ENCODE data around the gene CYP21A2.
"Not testable (repeated sequence)": the region's sequence is repeated elsewhere in the genome, so short reads cannot be mapped to it uniquely, and the experiment has no call there.

The CYP21A2 gene

GRCh38 chr6:32008616-32009015, 29.6 kb upstream of the CYP21A2 start:
- not testable (repeated sequence) for H2AK5ac ChIP-seq (ENCODE audit: low read length); H3K36me3 ChIP-seq (ENCODE audit: control insufficient read depth in 1 of 2, insufficient read depth in 2 of 2, low read length in 2 of 2); H3K79me1 ChIP-seq (ENCODE audit: low read length); H3K4me2 ChIP-seq (ENCODE audit: low read length); H4K8ac ChIP-seq (ENCODE audit: low read depth, low read length); H2AFZ ChIP-seq (ENCODE audit: insufficient read depth, low read length, poor library complexity); H3K18ac ChIP-seq (ENCODE audit: low read length); H3K23ac ChIP-seq (ENCODE audit: low read length); H3K79me2 ChIP-seq (ENCODE audit: control insufficient read depth, insufficient read depth, low read length, poor library complexity); H4K12ac ChIP-seq (ENCODE audit: low read depth, low read length); H2BK5ac ChIP-seq (ENCODE audit: low read depth, low read length, poor library complexity); H2BK12ac ChIP-seq (ENCODE audit: low read length); H4K91ac ChIP-seq (ENCODE audit: low read depth, low read length); H2BK120ac ChIP-seq (ENCODE audit: insufficient read depth, low read length, poor library complexity); H3K27ac ChIP-seq (ENCODE audit: low read depth, low read length); H3K9me3 ChIP-seq (ENCODE audit: insufficient read depth, low read depth, low read length); DNase-seq; H3K4ac ChIP-seq (ENCODE audit: low read depth, low read length); H3K9ac ChIP-seq (ENCODE audit: low read length); H3K14ac ChIP-seq (ENCODE audit: low read length); H3K4me1 ChIP-seq (ENCODE audit: control insufficient read depth in 1 of 2, insufficient read depth in 2 of 2, low read length in 2 of 2); H3K4me3 ChIP-seq (ENCODE audit: low read depth, low read length); H3K27me3 ChIP-seq (ENCODE audit: insufficient read depth, low read length)
- WGBS (ENCODE audit: extremely low coverage, insufficient coverage, insufficient read length) = no CpG with 5 or more reads among the region's 12 CpGs

GRCh38 chr6:32009537-32009936, 28.7 kb upstream of the CYP21A2 start:
- H3K79me1 ChIP-seq (ENCODE audit: low read length); H3K9me3 ChIP-seq (ENCODE audit: insufficient read depth, low read depth, low read length); H4K8ac ChIP-seq (ENCODE audit: low read depth, low read length): not testable (repeated sequence)

GRCh38 chr6:32010856-32011530, 27.2 kb upstream of the CYP21A2 start:
- not testable (repeated sequence) for H3K23ac ChIP-seq (ENCODE audit: low read length); H3K36me3 ChIP-seq (ENCODE audit: control insufficient read depth in 1 of 2, insufficient read depth in 2 of 2, low read length in 2 of 2); H2AK5ac ChIP-seq (ENCODE audit: low read length); H3K79me2 ChIP-seq (ENCODE audit: control insufficient read depth, insufficient read depth, low read length, poor library complexity); H2BK5ac ChIP-seq (ENCODE audit: low read depth, low read length, poor library complexity); H3K18ac ChIP-seq (ENCODE audit: low read length); H3K27me3 ChIP-seq (ENCODE audit: insufficient read depth, low read length); H3K4me3 ChIP-seq (ENCODE audit: low read depth, low read length); H3K9me3 ChIP-seq (ENCODE audit: insufficient read depth, low read depth, low read length); H2AFZ ChIP-seq (ENCODE audit: insufficient read depth, low read length, poor library complexity); H3K4me1 ChIP-seq (ENCODE audit: control insufficient read depth in 1 of 2, insufficient read depth in 2 of 2, low read length in 2 of 2); H2BK120ac ChIP-seq (ENCODE audit: insufficient read depth, low read length, poor library complexity); H4K91ac ChIP-seq (ENCODE audit: low read depth, low read length); H4K8ac ChIP-seq (ENCODE audit: low read depth, low read length); H3K27ac ChIP-seq (ENCODE audit: low read depth, low read length); DNase-seq; H3K9ac ChIP-seq (ENCODE audit: low read length); H4K12ac ChIP-seq (ENCODE audit: low read depth, low read length); H2BK12ac ChIP-seq (ENCODE audit: low read length); H3K14ac ChIP-seq (ENCODE audit: low read length); H3K4me2 ChIP-seq (ENCODE audit: low read length); H3K4ac ChIP-seq (ENCODE audit: low read depth, low read length); H3K79me1 ChIP-seq (ENCODE audit: low read length)
- no CpG with 5 or more reads among the region's 27 CpGs for WGBS (ENCODE audit: extremely low coverage, insufficient coverage, insufficient read length)

More at GRCh38 chr6:32009537-32009936, 28.7 kb upstream of the CYP21A2 start:
- H3K79me2 ChIP-seq (ENCODE audit: control insufficient read depth, insufficient read depth, low read length, poor library complexity); H4K12ac ChIP-seq (ENCODE audit: low read depth, low read length); H3K14ac ChIP-seq (ENCODE audit: low read length); H2BK120ac ChIP-seq (ENCODE audit: insufficient read depth, low read length, poor library complexity); H3K27ac ChIP-seq (ENCODE audit: low read depth, low read length); H3K4ac ChIP-seq (ENCODE audit: low read depth, low read length); H3K9ac ChIP-seq (ENCODE audit: low read length); H4K91ac ChIP-seq (ENCODE audit: low read depth, low read length); H3K4me3 ChIP-seq (ENCODE audit: low read depth, low read length); H3K27me3 ChIP-seq (ENCODE audit: insufficient read depth, low read length); H2AK5ac ChIP-seq (ENCODE audit: low read length); H3K23ac ChIP-seq (ENCODE audit: low read length); DNase-seq; H3K18ac ChIP-seq (ENCODE audit: low read length); H2AFZ ChIP-seq (ENCODE audit: insufficient read depth, low read length, poor library complexity); H3K4me2 ChIP-seq (ENCODE audit: low read length); H2BK12ac ChIP-seq (ENCODE audit: low read length); H3K36me3 ChIP-seq (ENCODE audit: control insufficient read depth in 1 of 2, insufficient read depth in 2 of 2, low read length in 2 of 2); H3K4me1 ChIP-seq (ENCODE audit: control insufficient read depth in 1 of 2, insufficient read depth in 2 of 2, low read length in 2 of 2); H2BK5ac ChIP-seq (ENCODE audit: low read depth, low read length, poor library complexity): not testable (repeated sequence)
- WGBS (ENCODE audit: extremely low coverage, insufficient coverage, insufficient read length) = no CpG with 5 or more reads among the region's 12 CpGs

DNA sequence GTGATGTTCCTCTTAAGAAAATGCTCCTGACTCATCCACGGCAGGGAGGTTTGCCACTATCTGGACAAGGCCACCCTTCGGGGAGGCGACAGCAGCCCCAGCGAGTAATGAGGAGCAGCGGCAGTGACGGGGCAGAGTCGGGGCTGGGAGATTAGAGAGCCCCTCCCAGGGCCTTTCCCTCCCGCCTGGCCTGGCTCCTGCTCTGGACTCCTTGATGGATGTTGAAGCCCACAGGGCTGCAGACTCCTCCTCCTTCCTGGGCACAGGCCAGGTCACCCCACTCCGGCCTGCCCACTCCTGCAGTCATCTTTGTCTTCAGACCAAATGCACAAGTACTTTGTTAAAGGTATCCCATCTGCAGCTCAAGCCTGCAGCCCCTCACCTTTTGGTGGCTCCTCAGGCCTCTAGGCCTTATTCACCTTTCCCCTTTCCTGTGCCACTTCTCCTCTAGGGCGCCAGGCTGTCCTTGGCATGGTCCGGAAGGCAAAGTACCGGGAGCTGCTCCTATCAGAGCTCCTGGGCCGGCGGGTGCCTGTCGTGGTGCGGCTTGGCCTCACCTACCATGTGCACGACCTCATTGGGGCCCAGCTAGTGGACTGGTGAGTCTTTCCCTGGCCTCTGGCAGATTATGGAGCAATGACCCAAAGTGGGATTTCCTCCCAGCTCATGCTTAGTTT, 25.1 kb upstream of the CYP21A2 start:
- not testable (repeated sequence) for H3K9me3 ChIP-seq (ENCODE audit: insufficient read depth, low read depth, low read length); H2BK5ac ChIP-seq (ENCODE audit: low read depth, low read length, poor library complexity); H3K23ac ChIP-seq (ENCODE audit: low read length); H2BK120ac ChIP-seq (ENCODE audit: insufficient read depth, low read length, poor library complexity); H2AK5ac ChIP-seq (ENCODE audit: low read length); H3K27me3 ChIP-seq (ENCODE audit: insufficient read depth, low read length); H2BK12ac ChIP-seq (ENCODE audit: low read length); H3K79me2 ChIP-seq (ENCODE audit: control insufficient read depth, insufficient read depth, low read length, poor library complexity); H3K9ac ChIP-seq (ENCODE audit: low read length); H3K27ac ChIP-seq (ENCODE audit: low read depth, low read length); H4K91ac ChIP-seq (ENCODE audit: low read depth, low read length); H4K12ac ChIP-seq (ENCODE audit: low read depth, low read length); H3K4ac ChIP-seq (ENCODE audit: low read depth, low read length); DNase-seq; H3K79me1 ChIP-seq (ENCODE audit: low read length); H3K4me2 ChIP-seq (ENCODE audit: low read length); H2AFZ ChIP-seq (ENCODE audit: insufficient read depth, low read length, poor library complexity); H3K4me3 ChIP-seq (ENCODE audit: low read depth, low read length); H3K36me3 ChIP-seq (ENCODE audit: control insufficient read depth in 1 of 2, insufficient read depth in 2 of 2, low read length in 2 of 2); H4K8ac ChIP-seq (ENCODE audit: low read depth, low read length); H3K4me1 ChIP-seq (ENCODE audit: control insufficient read depth in 1 of 2, insufficient read depth in 2 of 2, low read length in 2 of 2); H3K14ac ChIP-seq (ENCODE audit: low read length); H3K18ac ChIP-seq (ENCODE audit: low read length)
- no CpG with 5 or more reads among the region's 17 CpGs for WGBS (ENCODE audit: extremely low coverage, insufficient coverage, insufficient read length)
